Measurements from ENCODE around the gene CXADR. TPM values are rescaled to one million over a fixed set of nuclear protein-coding genes. Genes with fewer than 3 reads are reported as not detected.

CXADR gene
- total RNA-seq, 1 donor from 2014 or later: 54.9 TPM

GRCh38 chr21:17631195-17631594 is 118.4 kb downstream of the CXADR start:
- H3K4me3 Mint-ChIP-seq (ENCODE audit: unreplicated experiment): no peak overlapping the region
- H3K36me3 Mint-ChIP-seq (ENCODE audit: unreplicated experiment): no peaks in the 10 kb centered on the region
- no peak for DNase-seq
- peaks cover 2% of the 10 kb centered on the region for H3K9me3 Mint-ChIP-seq (ENCODE audit: unreplicated experiment)
- H3K27ac Mint-ChIP-seq (ENCODE audit: unreplicated experiment): no peak overlapping the region
- H3K4me1 Mint-ChIP-seq (ENCODE audit: low read depth, unreplicated experiment): no peaks in the 10 kb centered on the region
- TF ChIP-seq CTCF (IDR thresholded peaks at IDR 0.05; ENCODE audit: partially characterized antibody, unreplicated experiment): no peak
- no peaks in the 10 kb centered on the region for H3K27me3 Mint-ChIP-seq (ENCODE audit: unreplicated experiment)

- H3K36me3 Mint-ChIP-seq (ENCODE audit: unreplicated experiment): no peaks in the 10 kb centered on the region
- H3K9me3 Mint-ChIP-seq (ENCODE audit: unreplicated experiment): peaks cover 4% of the 10 kb centered on the region
Measured at GRCh38 chr21:17636711-17637110, 123.9 kb downstream of the CXADR start.

GRCh38 chr21:17640821-17641220 is 128.0 kb downstream of the CXADR start:
- Mint-ChIP-seq H3K27me3 (ENCODE audit: unreplicated experiment) (no peaks in the 10 kb centered on the region), H3K9me3 (ENCODE audit: unreplicated experiment) (peaks cover 2% of the 10 kb centered on the region), H3K4me3 (ENCODE audit: unreplicated experiment) (no peak overlapping the region), H3K4me1 (ENCODE audit: low read depth, unreplicated experiment) (no peaks in the 10 kb centered on the region), H3K27ac (ENCODE audit: unreplicated experiment) (no peak overlapping the region), H3K36me3 (ENCODE audit: unreplicated experiment) (no peaks in the 10 kb centered on the region)
- DNase-seq: no peak
- no peak for TF ChIP-seq CTCF (IDR thresholded peaks at IDR 0.05; ENCODE audit: partially characterized antibody, unreplicated experiment)

More at GRCh38 chr21:17636711-17637110, 123.9 kb downstream of the CXADR start:
- no peaks in the 10 kb centered on the region for H3K27me3 Mint-ChIP-seq (ENCODE audit: unreplicated experiment)
- no peak overlapping the region for H3K27ac Mint-ChIP-seq (ENCODE audit: unreplicated experiment)
- no peak for TF ChIP-seq CTCF (IDR thresholded peaks at IDR 0.05; ENCODE audit: partially characterized antibody, unreplicated experiment)
- H3K4me1 Mint-ChIP-seq (ENCODE audit: low read depth, unreplicated experiment): no peaks in the 10 kb centered on the region
- no peak overlapping the region for H3K4me3 Mint-ChIP-seq (ENCODE audit: unreplicated experiment)
- DNase-seq: no peak

Other genes with a start within 250 kb of the CXADR start
- 23.3 TPM for gene BTG3, start 99.9 kb downstream of the CXADR start, total RNA-seq (ENCODE audit: unreplicated experiment)

Measured in glutamatergic neuron (in vitro differentiated cells).